Kidney (tissue), 14 donors: Measurements from ENCODE around the gene INO80D. TPM values are rescaled to one million over a fixed set of nuclear protein-coding genes. Genes with fewer than 3 reads are reported as not detected.

ENCODE experiments used
- DNase-seq, 5 donors: peaks; one replicate each; pipeline ENCODE4 v3.0.0-alpha.2; 2013 to 2020
- FAIRE-seq: peaks from 2 replicates; lab custom pipeline; 2012; peaks lifted over from hg19 to GRCh38; lab: Jason Lieb, UNC
- H3K27ac ChIP-seq, 2 donors: one replicate each; pipeline ENCODE4 v1.7.0; 2013; ENCODE audit warnings: low read depth in 2 of 2, low read length in 2 of 2, inconsistent platforms in 1 of 2
- H3K27me3 ChIP-seq: one replicate; pipeline ENCODE4 v1.7.1; 2013; ENCODE audit warnings: low read length, inconsistent platforms; ENCODE audit not compliant: control insufficient read depth, insufficient read depth
- H3K36me3 ChIP-seq, 3 donors: one replicate each; pipeline versions ENCODE4 v1.7.0 to v1.7.1; 2013; ENCODE audit warnings: low read length in 3 of 3, control low read depth in 1 of 3, inconsistent platforms in 1 of 3; ENCODE audit not compliant: insufficient read depth in 3 of 3, control insufficient read depth in 2 of 3
- H3K4me1 ChIP-seq, 3 donors: one replicate each; pipeline versions ENCODE4 v1.7.0 to v1.7.1; 2013; ENCODE audit warnings: low read length in 3 of 3, inconsistent platforms in 1 of 3, low read depth in 1 of 3; ENCODE audit not compliant: control insufficient read depth in 2 of 3, insufficient read depth in 2 of 3
- H3K4me3 ChIP-seq, 3 donors: one replicate each; pipeline versions ENCODE4 v1.7.0 to v1.8.1; 2013; ENCODE audit warnings: low read length in 3 of 3, control low read depth in 1 of 3, inconsistent platforms in 1 of 3
- H3K9ac ChIP-seq, 3 donors: one replicate each; pipeline versions ENCODE4 v1.7.0 to v1.7.1; 2013; ENCODE audit warnings: low read length in 3 of 3, control low read depth in 1 of 3, inconsistent platforms in 1 of 3
- H3K9me3 ChIP-seq, 3 donors: one replicate each; pipeline versions ENCODE4 v1.7.0 to v1.7.1; 2013; ENCODE audit warnings: low read length in 3 of 3, control low read depth in 1 of 3, inconsistent platforms in 1 of 3; ENCODE audit not compliant: control insufficient read depth in 2 of 3, insufficient read depth in 1 of 3
- intact Hi-C: fragments of 100-400 bp; cut with DNase I; formaldehyde crosslinking; loops from one replicate; pipeline ENCODE4 v1.11.1; 2022
- polyA plus RNA-seq: library from polyadenylated mRNA; stranded (reverse); fragments of 350-450 nt; fragmentation: Illumina TruSeq; extraction: RNeasy Lipid Tissue Mini Kit (QIAGEN cat#74804); gene quantifications from one replicate; pipeline ENCODE4 v1.2.3, GENCODE V29; 2014; ENCODE audit warnings: low read depth, low replicate concordance; ENCODE audit not compliant: insufficient read depth
- total RNA-seq: library from RNA; stranded (reverse); fragmentation: NEBNext Ultra II Directional; extraction: Animal tissue kit (Norgen Biotek cat#: 25700); gene quantifications from one replicate; pipeline ENCODE4 v1.2.1, GENCODE V29; 2021
- TF ChIP-seq, protein P1 (sequence below): IDR thresholded peaks from 3 replicates; pipeline ENCODE4 v1.5.1; 2012; ENCODE audit warnings: mild to moderate bottlenecking, moderate library complexity, borderline replicate concordance; ENCODE audit not compliant: insufficient read depth; ENCODE audit errors: extremely low read depth
- donor health status: control.
- donor health status: control.
- donor health status: control.
- donor health status: control.
- donor health status: control.
- donor health status: DM: yes; HTN: yes; CAD: no.
- donor health status: Normal renal cell carcinoma (clear cell type).

INO80D gene
- total and polyA plus RNA-seq, 2 donors from 2014 or later: 1.7 to 29.9 TPM

- Histone ChIP-seq H3K9me3 (no peaks in the 10 kb centered on the region), H3K27me3 (no peaks in the 10 kb centered on the region), H3K36me3 (no peaks in the 10 kb centered on the region), H3K27ac (no peak overlapping the region), H3K4me3 (no peak overlapping the region), H3K4me1 (no peaks in the 10 kb centered on the region), H3K9ac (no peak overlapping the region)
- DNase-seq: no peak
- TF ChIP-seq, protein P1, sequence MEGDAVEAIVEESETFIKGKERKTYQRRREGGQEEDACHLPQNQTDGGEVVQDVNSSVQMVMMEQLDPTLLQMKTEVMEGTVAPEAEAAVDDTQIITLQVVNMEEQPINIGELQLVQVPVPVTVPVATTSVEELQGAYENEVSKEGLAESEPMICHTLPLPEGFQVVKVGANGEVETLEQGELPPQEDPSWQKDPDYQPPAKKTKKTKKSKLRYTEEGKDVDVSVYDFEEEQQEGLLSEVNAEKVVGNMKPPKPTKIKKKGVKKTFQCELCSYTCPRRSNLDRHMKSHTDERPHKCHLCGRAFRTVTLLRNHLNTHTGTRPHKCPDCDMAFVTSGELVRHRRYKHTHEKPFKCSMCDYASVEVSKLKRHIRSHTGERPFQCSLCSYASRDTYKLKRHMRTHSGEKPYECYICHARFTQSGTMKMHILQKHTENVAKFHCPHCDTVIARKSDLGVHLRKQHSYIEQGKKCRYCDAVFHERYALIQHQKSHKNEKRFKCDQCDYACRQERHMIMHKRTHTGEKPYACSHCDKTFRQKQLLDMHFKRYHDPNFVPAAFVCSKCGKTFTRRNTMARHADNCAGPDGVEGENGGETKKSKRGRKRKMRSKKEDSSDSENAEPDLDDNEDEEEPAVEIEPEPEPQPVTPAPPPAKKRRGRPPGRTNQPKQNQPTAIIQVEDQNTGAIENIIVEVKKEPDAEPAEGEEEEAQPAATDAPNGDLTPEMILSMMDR: no peak
- intact Hi-C loops: no loop called here
- no peak for FAIRE-seq
These were observed 121.7 kb downstream of the INO80D start for GRCh38 chr2:205964111-205964761.

- Histone ChIP-seq H3K4me1 (no peaks in the 10 kb centered on the region), H3K27ac (no peak overlapping the region), H3K27me3 (no peaks in the 10 kb centered on the region), H3K9ac (no peak overlapping the region), H3K36me3 (no peaks in the 10 kb centered on the region), H3K4me3 (no peak overlapping the region), H3K9me3 (no peaks in the 10 kb centered on the region)
- intact Hi-C loops: no loop called here
- no peak for FAIRE-seq
- TF ChIP-seq, protein P1: no peak
- DNase-seq: no peak
These were observed 126.5 kb downstream of the INO80D start for GRCh38 chr2:205959521-205959920.

DNA sequence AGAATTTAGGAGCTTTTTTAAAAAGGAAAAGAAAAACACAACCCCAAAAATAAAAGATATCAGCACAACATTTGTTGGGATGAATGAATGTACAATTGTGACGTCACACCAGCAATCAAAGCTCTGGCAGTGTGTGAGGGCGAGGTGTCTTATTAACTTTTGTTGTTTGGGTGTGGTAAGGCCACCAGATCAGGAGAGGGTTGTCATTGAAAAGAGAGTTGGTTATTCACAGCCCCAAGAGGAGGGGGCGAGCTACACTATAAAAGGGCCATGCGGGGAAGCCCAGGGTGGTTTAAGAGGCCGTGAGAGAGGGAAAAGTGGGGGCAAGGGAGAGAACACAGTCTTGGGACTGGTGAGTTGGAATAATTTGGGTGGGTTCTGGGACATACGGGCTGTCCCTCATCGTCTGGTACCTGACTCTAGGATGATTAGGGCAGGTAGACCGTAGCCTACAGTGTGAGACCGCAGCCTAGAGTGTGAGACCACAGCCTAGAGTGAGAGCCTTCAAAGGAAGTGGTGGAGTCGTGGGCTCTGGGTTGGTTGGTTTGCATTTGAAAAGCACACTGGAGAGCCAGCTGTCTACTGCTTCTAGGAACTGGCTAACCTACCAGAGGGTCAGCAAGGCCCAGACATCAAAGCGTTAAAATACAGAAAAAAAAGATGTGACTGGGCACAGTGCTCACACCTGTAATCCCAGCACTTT, 128.4 kb downstream of the INO80D start:
- no peak for FAIRE-seq
- no peaks in the 10 kb centered on the region for H3K36me3 ChIP-seq
- intact Hi-C loops: no loop called here
- DNase-seq: no peak
- TF ChIP-seq, protein P1: no peak
- H3K4me3 ChIP-seq: no peak overlapping the region
- H3K27ac ChIP-seq: no peak overlapping the region
- H3K9me3 ChIP-seq: no peaks in the 10 kb centered on the region
- no peak overlapping the region for H3K9ac ChIP-seq
- H3K27me3 ChIP-seq: no peaks in the 10 kb centered on the region
- no peaks in the 10 kb centered on the region for H3K4me1 ChIP-seq
